G401.6 (cell line): ENCODE results near the gene DDC.
"Not testable (repeated sequence)": the region's sequence is repeated elsewhere in the genome, so short reads cannot be mapped to it uniquely, and the experiment has no call there.

ENCODE experiments used
- FAIRE-seq: peaks from 2 replicates; lab custom pipeline; 2012; peaks lifted over from hg19 to GRCh38; lab: Jason Lieb, UNC

DDC gene

GRCh38 chr7:50554431-50555322 is 10.5 kb downstream of the DDC start:
- no peak for FAIRE-seq

- FAIRE-seq = no peak
These were observed 11.2 kb downstream of the DDC start for GRCh38 chr7:50553973-50554372.

GRCh38 chr7:50552921-50553320 is 12.3 kb downstream of the DDC start:
- no peak for FAIRE-seq

- no peak for FAIRE-seq
These were observed 13.1 kb downstream of the DDC start for GRCh38 chr7:50552139-50552538.

GRCh38 chr7:50545613-50546012 is 19.6 kb downstream of the DDC start:
- FAIRE-seq = not testable (repeated sequence)

GRCh38 chr7:50544992-50545391 is 20.2 kb downstream of the DDC start:
- no peak for FAIRE-seq

GRCh38 chr7:50543776-50544442 is 21.3 kb downstream of the DDC start:
- no peak for FAIRE-seq

GRCh38 chr7:50542132-50542531 is 23.1 kb downstream of the DDC start:
- no peak for FAIRE-seq

- no peak for FAIRE-seq
These were observed 24.2 kb downstream of the DDC start for GRCh38 chr7:50540785-50541579.

GRCh38 chr7:50539725-50540124 is 25.5 kb downstream of the DDC start:
- FAIRE-seq = no peak

- no peak for FAIRE-seq
These were observed 26.7 kb downstream of the DDC start for GRCh38 chr7:50538478-50538877.

- no peak for FAIRE-seq
These were observed 27.8 kb downstream of the DDC start for GRCh38 chr7:50537417-50537816.

- not testable (repeated sequence) for FAIRE-seq
These were observed 29.9 kb downstream of the DDC start for GRCh38 chr7:50535291-50535711.

- no peak for FAIRE-seq
These were observed 30.4 kb downstream of the DDC start for GRCh38 chr7:50534690-50535290.

- no peak for FAIRE-seq
These were observed 31.3 kb downstream of the DDC start for GRCh38 chr7:50533866-50534265.

- no peak for FAIRE-seq
These were observed 33.3 kb downstream of the DDC start for GRCh38 chr7:50531928-50532327.

- FAIRE-seq = no peak
These were observed 33.7 kb downstream of the DDC start for GRCh38 chr7:50531401-50531911.

GRCh38 chr7:50530766-50531165 is 34.4 kb downstream of the DDC start:
- FAIRE-seq = no peak

- FAIRE-seq = no peak
These were observed 35.9 kb downstream of the DDC start for GRCh38 chr7:50529093-50529862.

- FAIRE-seq = no peak
These were observed 36.7 kb downstream of the DDC start for GRCh38 chr7:50528266-50529092.
